Suprapubic skin (tissue), 4 donors: ENCODE measurements around the gene IQSEC1. TPM values are rescaled to one million over a fixed set of nuclear protein-coding genes. Genes with fewer than 3 reads are reported as not detected.

Source experiments
- DNase-seq, 2 donors: peaks; one replicate each; pipeline ENCODE4 v3.0.0-alpha.2; 2019; ENCODE audit warnings: low spot score in 2 of 2
- H3K27ac ChIP-seq: fragments of 200-600 bp; sonication (generic); one replicate; pipeline ENCODE4 v1.5.1; 2019
- H3K27me3 ChIP-seq: fragments of 200-600 bp; sonication (generic); one replicate; pipeline ENCODE4 v1.5.1; 2019
- H3K36me3 ChIP-seq: fragments of 200-600 bp; sonication (generic); one replicate; pipeline ENCODE4 v1.5.1; 2019
- H3K4me1 ChIP-seq: fragments of 200-600 bp; sonication (generic); one replicate; pipeline ENCODE4 v1.5.1; 2019
- H3K4me3 ChIP-seq: fragments of 200-600 bp; sonication (generic); one replicate; pipeline ENCODE4 v1.5.1; 2019; ENCODE audit warnings: mild to moderate bottlenecking
- H3K9me3 ChIP-seq: fragments of 200-600 bp; sonication (generic); one replicate; pipeline ENCODE4 v1.5.1; 2019
- EP300 ChIP-seq: sonication (generic); formaldehyde crosslinking; IDR thresholded peaks from one replicate; pipeline ENCODE4 v1.6.1; 2017; ENCODE audit warnings: antibody characterized with exemption
- POLR2A ChIP-seq, 2 donors: fragments of 450-650 bp; IDR thresholded peaks; one replicate each; pipeline ENCODE4 v1.6.1; 2017; ENCODE audit warnings: antibody characterized with exemption in 2 of 2, mild to moderate bottlenecking in 2 of 2, moderate library complexity in 2 of 2
- POLR2AphosphoS5 ChIP-seq, 3 donors: sonication (generic); formaldehyde crosslinking; IDR thresholded peaks; one replicate each; pipeline ENCODE4 v1.6.1; 2017; ENCODE audit warnings: antibody characterized with exemption in 3 of 3
- WGBS: methylation state at CpG from one replicate; pipeline ENCODE4 v1.1.5; 2018; 5-methylcytosine and 5-hydroxymethylcytosine counted together
- total RNA-seq, 4 donors: library from RNA; depleted of rRNA; stranded (reverse); fragments of >200 nt; gene quantifications; one replicate each; pipeline ENCODE4 v1.1.0, GENCODE V29; 2016
- TF ChIP-seq, protein P1 (sequence below), 2 donors: fragments of 200-600 bp in 1 of 2; fragments of 450-650 bp in 1 of 2; sonication (generic) in 1 of 2; IDR thresholded peaks; one replicate each; pipeline ENCODE4 v1.5.1; 2016 to 2019; ENCODE audit warnings: antibody characterized with exemption in 2 of 2, mild to moderate bottlenecking in 1 of 2, moderate library complexity in 1 of 2

IQSEC1 gene
- total RNA-seq, 4 donors from 2014 or later: 26.7 to 52.4 (median 35.5) TPM

- no peak for DNase-seq
- H3K4me1 ChIP-seq: peaks cover 7% of the 10 kb centered on the region
- no peaks in the 10 kb centered on the region for H3K27me3 ChIP-seq
- no peaks in the 10 kb centered on the region for H3K36me3 ChIP-seq
- TF ChIP-seq POLR2AphosphoS5 (IDR thresholded peaks at IDR 0.05) (no peak), EP300 (no peak), POLR2A (IDR thresholded peaks at IDR 0.05) (no peak)
- TF ChIP-seq, protein P1, sequence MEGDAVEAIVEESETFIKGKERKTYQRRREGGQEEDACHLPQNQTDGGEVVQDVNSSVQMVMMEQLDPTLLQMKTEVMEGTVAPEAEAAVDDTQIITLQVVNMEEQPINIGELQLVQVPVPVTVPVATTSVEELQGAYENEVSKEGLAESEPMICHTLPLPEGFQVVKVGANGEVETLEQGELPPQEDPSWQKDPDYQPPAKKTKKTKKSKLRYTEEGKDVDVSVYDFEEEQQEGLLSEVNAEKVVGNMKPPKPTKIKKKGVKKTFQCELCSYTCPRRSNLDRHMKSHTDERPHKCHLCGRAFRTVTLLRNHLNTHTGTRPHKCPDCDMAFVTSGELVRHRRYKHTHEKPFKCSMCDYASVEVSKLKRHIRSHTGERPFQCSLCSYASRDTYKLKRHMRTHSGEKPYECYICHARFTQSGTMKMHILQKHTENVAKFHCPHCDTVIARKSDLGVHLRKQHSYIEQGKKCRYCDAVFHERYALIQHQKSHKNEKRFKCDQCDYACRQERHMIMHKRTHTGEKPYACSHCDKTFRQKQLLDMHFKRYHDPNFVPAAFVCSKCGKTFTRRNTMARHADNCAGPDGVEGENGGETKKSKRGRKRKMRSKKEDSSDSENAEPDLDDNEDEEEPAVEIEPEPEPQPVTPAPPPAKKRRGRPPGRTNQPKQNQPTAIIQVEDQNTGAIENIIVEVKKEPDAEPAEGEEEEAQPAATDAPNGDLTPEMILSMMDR (IDR thresholded peaks at IDR 0.05): no peak
- H3K9me3 ChIP-seq: no peaks in the 10 kb centered on the region
- H3K4me3 ChIP-seq: no peak overlapping the region
- H3K27ac ChIP-seq: no peak overlapping the region
- 78% methylated on average over 11 of the region's 11 CpGs for whole genome bisulfite sequencing
These were observed 14.2 kb upstream of the IQSEC1 start for GRCh38 chr3:13087320-13087990.

- Histone ChIP-seq H3K27ac (no peak overlapping the region), H3K9me3 (no peaks in the 10 kb centered on the region), H3K27me3 (no peaks in the 10 kb centered on the region), H3K36me3 (no peaks in the 10 kb centered on the region), H3K4me1 (no peaks in the 10 kb centered on the region), H3K4me3 (no peak overlapping the region)
- DNase-seq: no peak
- WGBS: 88% methylated on average over 7 of the region's 7 CpGs
- TF ChIP-seq POLR2AphosphoS5 (IDR thresholded peaks at IDR 0.05) (no peak), EP300 (no peak), POLR2A (IDR thresholded peaks at IDR 0.05) (no peak)
- TF ChIP-seq, protein P1 (IDR thresholded peaks at IDR 0.05): no peak
These were observed 13.3 kb upstream of the IQSEC1 start for GRCh38 chr3:13086531-13086981.

GRCh38 chr3:13085846-13086179, 12.6 kb upstream of the IQSEC1 start:
- Histone ChIP-seq H3K36me3 (no peaks in the 10 kb centered on the region), H3K4me3 (no peak overlapping the region), H3K9me3 (no peaks in the 10 kb centered on the region), H3K4me1 (peaks cover 7% of the 10 kb centered on the region), H3K27ac (no peak overlapping the region), H3K27me3 (no peaks in the 10 kb centered on the region)
- WGBS: 89% methylated on average over 8 of the region's 8 CpGs
- no peak for DNase-seq
- no peak for TF ChIP-seq POLR2A (IDR thresholded peaks at IDR 0.05)
- TF ChIP-seq, protein P1 (IDR thresholded peaks at IDR 0.05): no peak
- no peak for TF ChIP-seq POLR2AphosphoS5 (IDR thresholded peaks at IDR 0.05)
- no peak for TF ChIP-seq EP300

GRCh38 chr3:13085081-13085845, 12.0 kb upstream of the IQSEC1 start:
- DNase-seq: no peak
- no peak for TF ChIP-seq POLR2AphosphoS5 (IDR thresholded peaks at IDR 0.05)
- no peak for TF ChIP-seq EP300
- TF ChIP-seq, protein P1 (IDR thresholded peaks at IDR 0.05): no peak
- TF ChIP-seq POLR2A (IDR thresholded peaks at IDR 0.05): no peak
- H3K36me3 ChIP-seq: no peaks in the 10 kb centered on the region
- 95% methylated on average over 25 of the region's 26 CpGs for WGBS
- H3K27ac ChIP-seq: no peak overlapping the region
- H3K27me3 ChIP-seq: no peaks in the 10 kb centered on the region
- H3K9me3 ChIP-seq: no peaks in the 10 kb centered on the region
- H3K4me1 ChIP-seq: peaks cover 13% of the 10 kb centered on the region
- H3K4me3 ChIP-seq: no peak overlapping the region

DNA sequence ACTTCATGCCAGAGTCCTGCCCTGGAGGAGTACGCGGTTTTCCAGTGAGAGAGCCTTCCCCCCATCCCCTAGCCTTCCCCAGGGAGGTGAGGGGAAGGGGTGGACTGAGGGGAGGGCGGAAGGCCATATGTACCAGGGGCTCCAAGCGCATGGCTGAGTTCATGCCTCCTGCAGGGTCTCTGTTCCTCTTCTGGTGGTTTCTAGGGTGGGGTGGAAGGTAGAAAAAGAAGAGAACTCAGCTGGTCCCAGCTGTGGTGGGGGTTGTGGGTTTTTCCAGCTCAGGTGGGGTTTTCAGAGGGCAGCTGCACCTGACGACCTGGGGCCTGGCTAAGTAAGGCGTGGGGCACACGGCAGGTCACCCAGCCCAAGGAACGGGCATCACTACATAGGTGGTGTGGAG, 10.7 kb upstream of the IQSEC1 start:
- no peak for TF ChIP-seq POLR2A (IDR thresholded peaks at IDR 0.05)
- TF ChIP-seq, protein P1 (IDR thresholded peaks at IDR 0.05): no peak
- no peak for TF ChIP-seq POLR2AphosphoS5 (IDR thresholded peaks at IDR 0.05)
- TF ChIP-seq EP300: no peak
- Histone ChIP-seq H3K4me1 (peaks cover 21% of the 10 kb centered on the region), H3K27ac (no peak overlapping the region), H3K9me3 (no peaks in the 10 kb centered on the region), H3K36me3 (no peaks in the 10 kb centered on the region), H3K27me3 (no peaks in the 10 kb centered on the region), H3K4me3 (no peak overlapping the region)
- WGBS: 84% methylated on average over 8 of the region's 8 CpGs
- no peak for DNase-seq
